GM18502 (cell line): Measurements from ENCODE around the gene DNAH14.
"Not testable (repeated sequence)": the region's sequence is repeated elsewhere in the genome, so short reads cannot be mapped to it uniquely, and the experiment has no call there.

Experiments
- ATAC-seq: cut with Tn5 transposase; IDR thresholded peaks from one replicate; pipeline ENCODE4 v1.9.1; 2021; ENCODE audit warnings: mild to moderate bottlenecking; ENCODE audit not compliant: unreplicated experiment, poor library complexity

DNAH14 gene

GRCh38 chr1:225137976-225138375, 208.5 kb downstream of the DNAH14 start:
- ATAC-seq: no peak

DNA sequence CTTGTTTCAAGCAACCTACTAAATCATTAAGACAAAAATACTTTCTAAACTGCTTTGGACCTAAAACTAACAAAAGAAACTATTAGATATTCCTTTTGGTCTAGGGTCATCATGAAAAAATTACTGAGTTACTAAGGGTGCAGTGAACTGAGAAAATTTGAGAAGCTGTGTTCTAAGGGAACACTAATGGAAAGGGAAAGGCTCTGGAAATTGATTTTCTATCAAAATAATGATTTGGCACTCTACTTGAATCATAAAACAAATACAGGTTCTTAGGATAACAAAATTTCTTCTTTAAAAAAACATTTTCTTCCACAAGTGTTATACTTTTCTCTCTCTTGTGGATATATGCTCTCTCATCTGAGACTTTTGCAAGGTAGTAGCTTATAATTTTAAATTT, 213.5 kb downstream of the DNAH14 start:
- no peak for ATAC-seq

GRCh38 chr1:225146478-225146877, 217.0 kb downstream of the DNAH14 start:
- no peak for ATAC-seq

DNA sequence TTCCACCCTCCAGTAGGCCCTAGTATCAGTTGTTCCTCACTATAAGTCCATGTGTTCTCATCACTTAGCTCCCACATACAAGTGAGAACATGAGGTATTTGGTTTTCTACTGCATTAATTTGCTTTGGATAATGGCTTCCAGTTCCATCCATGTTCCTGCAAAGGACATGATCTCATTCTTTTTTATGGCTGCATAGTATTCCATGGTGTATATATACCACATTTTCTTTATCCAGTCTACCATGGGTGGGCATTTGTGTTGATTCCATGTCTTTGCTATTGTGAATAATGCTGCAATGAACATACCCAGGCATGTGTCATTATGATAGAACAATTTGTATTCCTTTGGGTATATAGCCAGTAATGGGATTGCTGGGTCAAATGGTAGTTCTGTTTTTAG, 218.3 kb downstream of the DNAH14 start:
- not testable (repeated sequence) for ATAC-seq

DNA sequence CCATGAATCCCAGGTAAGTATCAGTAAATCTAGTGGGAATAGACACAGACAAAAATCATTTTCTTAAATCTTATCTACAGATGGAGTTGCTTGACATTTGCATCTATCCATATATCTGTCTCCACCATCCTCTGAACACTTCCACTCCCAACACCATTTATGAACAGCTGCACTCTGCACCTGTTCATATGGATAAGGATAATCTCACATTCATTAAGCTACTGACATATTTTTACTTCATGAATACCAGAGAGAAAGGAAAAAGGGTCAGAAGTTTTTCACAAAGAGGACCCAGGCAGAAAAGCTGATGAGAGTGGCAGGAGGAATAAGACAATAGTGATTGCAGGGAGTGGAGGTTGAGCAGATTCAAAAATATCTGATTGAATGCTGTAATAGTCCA, 222.6 kb downstream of the DNAH14 start:
- no peak for ATAC-seq

GRCh38 chr1:225155555-225155954, 226.1 kb downstream of the DNAH14 start:
- ATAC-seq: no peak

GRCh38 chr1:225156254-225156653, 226.8 kb downstream of the DNAH14 start:
- no peak for ATAC-seq

DNA sequence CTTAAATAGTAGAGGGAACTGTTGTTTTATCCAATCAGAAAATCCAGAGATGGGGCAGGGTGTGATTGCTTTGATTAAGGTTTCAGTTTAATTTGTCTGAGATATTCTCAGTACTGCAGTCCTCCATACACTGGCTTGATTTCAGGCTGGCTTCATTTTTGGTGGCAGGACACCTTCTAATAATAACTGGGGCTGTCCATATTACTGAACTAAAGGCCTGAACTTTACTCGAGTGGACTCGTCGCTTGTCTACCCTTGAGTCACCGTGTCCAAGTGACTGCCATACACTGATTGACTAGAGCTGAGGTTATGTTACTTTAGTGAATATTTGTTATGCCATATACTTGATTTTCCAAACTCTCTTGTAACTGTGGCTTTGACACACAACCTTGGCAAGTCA, 228.8 kb downstream of the DNAH14 start:
- ATAC-seq: no peak

- ATAC-seq: no peak
Measured at GRCh38 chr1:225159793-225160192, 230.3 kb downstream of the DNAH14 start.

GRCh38 chr1:225177409-225177808, 247.9 kb downstream of the DNAH14 start:
- ATAC-seq: not testable (repeated sequence)

DNA sequence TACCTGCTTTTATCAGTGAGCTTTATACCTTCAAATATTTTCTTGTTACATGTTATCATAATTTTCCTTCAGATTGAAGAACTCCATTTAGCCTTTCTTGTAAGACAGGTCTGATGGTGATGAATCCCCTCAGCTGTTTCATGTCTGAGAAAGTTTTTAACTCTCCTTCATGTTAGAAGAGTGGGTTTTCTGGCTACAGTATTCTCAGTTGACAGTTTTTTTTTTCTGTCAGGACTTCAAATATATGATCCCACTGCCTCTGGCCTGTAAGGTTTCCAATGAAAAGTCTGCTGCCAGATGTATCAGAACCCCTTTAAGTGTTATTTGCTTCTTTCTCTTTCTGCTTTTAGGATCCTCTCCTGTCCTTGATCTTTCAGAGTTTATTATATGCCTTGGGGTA, 250.2 kb downstream of the DNAH14 start:
- ATAC-seq: no peak

DNA sequence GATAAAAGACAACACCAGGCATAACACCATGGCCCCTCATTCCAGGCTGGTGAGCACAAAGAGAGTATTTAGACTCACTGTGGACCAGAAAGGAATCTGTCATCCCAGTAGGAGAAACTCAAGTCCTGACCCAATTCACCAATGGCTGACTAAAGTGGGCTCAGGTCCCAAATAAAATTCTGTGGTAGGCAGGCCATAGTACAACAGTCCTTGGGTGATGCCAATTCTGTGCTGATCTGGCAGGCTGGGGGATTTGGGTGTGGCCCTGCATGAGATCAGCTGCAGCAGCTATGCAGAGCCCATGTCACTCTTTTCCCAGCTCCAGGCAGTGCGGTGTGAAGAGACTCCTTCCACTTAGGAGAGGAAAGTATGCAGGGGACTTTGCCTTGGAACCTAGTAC, 253.2 kb downstream of the DNAH14 start:
- ATAC-seq: no peak

DNA sequence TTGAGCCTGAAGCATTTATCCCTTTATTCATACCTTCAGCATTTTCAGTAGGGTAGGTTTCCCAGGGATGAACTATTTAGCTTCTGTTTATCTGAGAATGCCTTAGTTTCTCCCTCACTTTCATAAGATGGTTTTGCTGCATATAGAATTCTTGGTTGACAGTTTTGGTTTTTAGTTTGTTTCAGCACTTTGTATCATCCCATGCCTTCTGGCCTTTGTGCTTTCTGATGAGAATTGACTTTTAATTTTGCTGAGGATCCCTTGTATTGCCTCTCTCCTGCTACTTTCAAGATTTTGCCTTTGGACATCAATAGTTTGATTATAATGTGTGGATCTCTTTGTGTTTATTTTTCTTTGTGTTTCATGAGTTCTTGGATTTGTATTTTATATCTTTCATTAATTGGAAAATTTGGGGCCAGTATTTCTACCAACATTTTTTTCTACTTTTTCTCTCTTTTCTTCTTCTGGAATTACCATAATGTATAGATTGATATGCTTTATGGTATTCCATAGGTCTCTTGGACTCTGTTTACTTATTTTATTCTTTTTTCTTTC, 261.8 kb downstream of the DNAH14 start:
- ATAC-seq: no peak

- ATAC-seq: no peak
Measured at GRCh38 chr1:225201447-225201846, 272.0 kb downstream of the DNAH14 start.

- ATAC-seq: no peak
Measured at GRCh38 chr1:225207791-225208190, 278.3 kb downstream of the DNAH14 start.

- no peak for ATAC-seq
Measured at GRCh38 chr1:225209153-225209552, 279.7 kb downstream of the DNAH14 start.

GRCh38 chr1:225210180-225210579, 280.7 kb downstream of the DNAH14 start:
- not testable (repeated sequence) for ATAC-seq

DNA sequence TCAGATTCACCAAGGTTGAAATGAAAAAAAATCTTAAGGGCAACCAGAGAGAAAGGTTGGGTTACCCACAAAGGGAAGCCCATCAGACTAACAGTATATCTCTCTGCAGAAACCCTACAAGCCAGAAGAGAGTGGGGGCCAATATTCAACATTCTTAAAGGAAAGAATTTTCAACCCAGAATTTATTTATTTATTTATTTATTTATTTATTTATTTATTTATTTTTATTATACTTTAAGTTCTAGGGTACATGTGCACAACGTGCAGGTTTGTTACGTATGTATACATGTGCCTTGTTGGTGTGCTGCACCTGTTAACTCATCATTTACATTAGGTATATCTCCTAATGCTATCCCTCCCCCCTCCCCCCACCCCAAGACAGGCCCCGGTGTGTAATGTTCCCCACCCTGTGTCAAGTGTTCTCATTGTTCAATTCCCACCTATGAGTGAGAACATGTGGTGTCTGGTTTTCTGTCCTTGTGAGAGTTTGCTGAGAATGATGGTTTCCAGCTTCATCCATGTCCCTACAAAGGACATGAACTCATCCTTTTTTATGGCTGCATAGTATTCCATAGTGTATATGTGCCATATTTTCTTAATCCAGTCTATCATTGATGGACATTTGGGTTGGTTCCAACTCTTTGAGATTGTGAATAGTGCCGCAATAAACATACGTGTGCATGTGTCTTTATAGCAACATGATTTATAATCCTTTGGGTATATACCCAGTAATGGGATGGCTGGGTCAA, 282.4 kb downstream of the DNAH14 start:
- not testable (repeated sequence) for ATAC-seq

DNA sequence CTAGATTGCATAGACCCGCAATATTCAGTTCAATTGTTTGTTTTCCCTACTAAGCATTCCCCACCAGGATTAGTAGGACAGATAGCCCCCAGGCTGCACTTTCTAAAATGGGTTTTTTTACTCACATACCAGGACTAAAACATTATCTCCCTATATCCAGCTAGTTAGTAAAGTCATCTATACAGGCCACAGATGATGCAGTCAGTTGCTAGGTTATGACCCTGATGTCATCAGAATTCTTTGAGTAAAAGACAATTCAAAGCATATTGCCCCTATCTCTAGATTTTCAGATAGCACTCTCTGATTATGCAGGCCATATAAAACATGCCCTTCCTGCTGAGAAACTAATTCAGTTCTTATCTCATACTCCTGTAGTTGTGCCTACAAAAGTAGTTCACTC, 294.8 kb downstream of the DNAH14 start:
- no peak for ATAC-seq

DNA sequence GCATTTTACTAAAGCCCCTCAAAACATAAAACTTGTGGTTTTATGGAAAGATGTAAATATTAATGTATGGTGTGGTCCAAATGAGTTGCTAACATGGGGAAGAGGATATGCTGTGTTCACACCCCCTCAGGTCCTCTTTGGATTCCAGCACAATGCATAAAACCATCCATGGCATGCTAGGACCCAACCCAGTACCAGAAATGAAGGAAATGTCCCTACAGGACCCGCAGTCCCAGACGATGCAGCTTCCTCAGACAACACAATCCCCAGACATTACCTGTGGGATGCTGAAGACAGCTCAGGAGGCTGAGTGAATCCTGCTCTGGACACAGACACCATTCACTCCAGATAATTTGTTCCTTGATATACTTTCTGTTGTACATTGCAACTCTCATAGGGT, 296.2 kb downstream of the DNAH14 start:
- ATAC-seq: no peak

DNA sequence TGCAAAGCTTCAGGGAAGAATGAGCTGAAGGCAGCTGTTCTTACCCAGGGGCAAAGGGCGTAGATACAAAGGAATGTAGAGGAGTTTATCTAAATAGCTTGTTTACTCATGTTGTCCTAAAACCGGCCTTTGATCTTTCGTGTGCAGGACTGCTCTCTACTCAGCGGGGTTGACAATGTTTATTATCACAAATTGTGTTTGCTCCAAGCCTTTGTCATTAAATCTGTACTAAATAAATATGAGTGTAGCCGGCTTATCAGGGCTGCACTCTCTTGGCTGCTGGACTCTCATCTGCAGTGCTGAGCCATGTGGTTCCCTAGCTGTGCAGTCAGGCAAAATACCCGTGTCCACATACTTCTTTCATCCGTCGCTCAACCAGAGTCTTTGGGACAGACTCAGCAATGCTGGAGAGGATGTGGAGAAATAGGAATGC, 299.4 kb downstream of the DNAH14 start:
- no peak for ATAC-seq

GRCh38 chr1:225229429-225229828, 300.0 kb downstream of the DNAH14 start:
- not testable (repeated sequence) for ATAC-seq
